T-cell (primary cell): ENCODE results near the gene MED16. TPM values are rescaled to one million over a fixed set of nuclear protein-coding genes. Genes with fewer than 3 reads are reported as not detected.
"Not testable (repeated sequence)": the region's sequence is repeated elsewhere in the genome, so short reads cannot be mapped to it uniquely, and the experiment has no call there.

Source experiments
- ATAC-seq, 4 experiments: fragments of 200-7000 bp in 3 of 4; fragments of 150-1000 bp in 1 of 4; cut with Tn5 transposase; replicated peaks in 1 of 4; 1 replicate in 3 of 4; 2 replicates in 1 of 4; pipeline ENCODE4 v1.10.0; 2021; ENCODE audit warnings: moderate library complexity in 3 of 4, mild to moderate bottlenecking in 2 of 4, moderate number of reproducible peaks in 1 of 4
- CTCF ChIA-PET, 2 donors: fragments of 300-600 bp; sonication (Branson Sonifier 250); formaldehyde crosslinking; loops; one replicate each; lab custom pipeline; 2022; ENCODE audit warnings: antibody characterized with exemption in 2 of 2; lab: Charles Lee
- POLR2A ChIA-PET, 2 donors: fragments of 300-600 bp; sonication (Branson Sonifier 250); formaldehyde crosslinking; loops; one replicate each; lab custom pipeline; 2022; ENCODE audit warnings: antibody characterized with exemption in 2 of 2; lab: Charles Lee
- DNase-seq, 35 experiments: peaks; one replicate each; pipeline versions ENCODE4 v3.0.0 to v3.0.0-alpha.2; 2013 to 2023
- H3K27ac ChIP-seq: one replicate; pipeline ENCODE4 v1.5.1; 2013; ENCODE audit warnings: low read length
- H3K27me3 ChIP-seq, 2 experiments: replicated peaks in 1 of 2; 1 replicate in 1 of 2; 2 replicates in 1 of 2; pipeline versions ENCODE4 v1.6.1 to v1.7.0; 2013; ENCODE audit warnings: low read length in 1 of 2, mixed read lengths in 1 of 2; ENCODE audit not compliant: control insufficient read depth in 2 of 2, insufficient read depth in 2 of 2; ENCODE audit errors: extremely low read depth in 1 of 2
- H3K36me3 ChIP-seq, 2 donors: 1 replicate in 1 of 2; 2 replicates in 1 of 2; pipeline versions ENCODE4 v1.6.1 to v1.7.0; 2013; ENCODE audit warnings: low read length in 1 of 2; ENCODE audit not compliant: control insufficient read depth in 2 of 2, insufficient read depth in 1 of 2; ENCODE audit errors: extremely low read depth in 1 of 2
- H3K4me1 ChIP-seq, 2 experiments: 1 replicate in 1 of 2; 2 replicates in 1 of 2; pipeline versions ENCODE4 v1.6.1 to v1.7.0; 2013; ENCODE audit warnings: low read length in 2 of 2, mixed read lengths in 1 of 2; ENCODE audit not compliant: insufficient read depth in 2 of 2, control insufficient read depth in 1 of 2; ENCODE audit errors: extremely low read depth in 1 of 2
- H3K4me3 ChIP-seq, 2 donors: 1 replicate in 1 of 2; 2 replicates in 1 of 2; pipeline versions ENCODE4 v1.5.1 to v1.7.0; 2013; ENCODE audit warnings: mild to moderate bottlenecking in 2 of 2, low read length in 1 of 2, moderate library complexity in 1 of 2; ENCODE audit not compliant: control insufficient read depth in 1 of 2; ENCODE audit errors: extremely low read depth in 1 of 2
- H3K9me3 ChIP-seq: 2 replicates; pipeline ENCODE4 v1.7.0; 2013
- H3K27ac Mint-ChIP-seq, 2 donors: one replicate each; pipeline ENCODE4 v1.8.0; 2020 to 2021; ENCODE audit warnings: mild to moderate bottlenecking in 2 of 2, mixed read lengths in 2 of 2
- H3K27me3 Mint-ChIP-seq, 2 donors: one replicate each; pipeline ENCODE4 v1.8.0; 2021 to 2022; ENCODE audit warnings: mixed read lengths in 2 of 2
- H3K36me3 Mint-ChIP-seq: one replicate; pipeline ENCODE4 v1.8.0; 2021; ENCODE audit warnings: mixed read lengths
- H3K4me1 Mint-ChIP-seq, 3 donors: one replicate each; pipeline ENCODE4 v1.8.0; 2020 to 2022; ENCODE audit warnings: mixed read lengths in 3 of 3, mild to moderate bottlenecking in 1 of 3
- H3K4me3 Mint-ChIP-seq, 3 donors: one replicate each; pipeline ENCODE4 v1.8.0; 2020 to 2022; ENCODE audit warnings: mild to moderate bottlenecking in 3 of 3, mixed read lengths in 3 of 3, moderate library complexity in 3 of 3
- H3K9me3 Mint-ChIP-seq, 3 donors: one replicate each; pipeline ENCODE4 v1.8.0; 2020 to 2022; ENCODE audit warnings: mixed read lengths in 3 of 3
- WGBS: methylation state at CpG from one replicate; pipeline ENCODE4 v1.1.5; 2013; ENCODE audit warnings: missing lambda C conversion rate; ENCODE audit not compliant: insufficient coverage; 5-methylcytosine and 5-hydroxymethylcytosine counted together
- total RNA-seq, 35 experiments: library from RNA in 6 of 35; stranded (reverse) in 6 of 35; fragments of 120-200 nt in 1 of 35; gene quantifications; one replicate each; pipeline versions ENCODE4 v1.2.1 to v1.2.4 and lab custom pipeline; 2013 to 2026

Gene MED16
- total RNA-seq, 5 donors from 2014 or later (not counting 1 experiment from before 2014, with no cell fraction given), result 55.0 to 105 (median 92.4) TPM

- not testable (repeated sequence) for H3K27me3 ChIP-seq, ATAC-seq, H3K27me3 Mint-ChIP-seq, DNase-seq, H3K9me3 Mint-ChIP-seq, H3K36me3 Mint-ChIP-seq, H3K27ac ChIP-seq, H3K9me3 ChIP-seq
- H3K4me1 Mint-ChIP-seq, result peaks cover 14 to 54% (median 21%) of the 10 kb centered on the region in 3 donors
- peaks cover 0 to 61% of the 10 kb centered on the region in 2 experiments for H3K4me1 ChIP-seq
- POLR2A ChIA-PET, result interaction anchor here in 1 of 2 donors (0.6 kb wide), 1 partner anchor 151 kb away, joined by 7 read pairs; no protein-coding TSS in a partner anchor
- peaks cover 18 to 30% of the 10 kb centered on the region in 2 donors for H3K36me3 ChIP-seq
- H3K4me3 ChIP-seq, result peak overlapping the region; percentile 64 to 71
- CTCF ChIA-PET, result interaction anchor here in 1 of 2 donors (0.6 kb wide), 1 partner anchor 11 kb away, joined by 4 read pairs; no protein-coding TSS in a partner anchor
- peak overlapping the region; percentile 46 to 69 for H3K27ac Mint-ChIP-seq
- 89% methylated on average over 37 of the region's 50 CpGs for WGBS
- H3K4me3 Mint-ChIP-seq, result peak overlapping the region; percentile 73 to 87 (median 78)
These were observed 1.4 kb downstream of the MED16 start for GRCh38 chr19:891421-892200.

GRCh38 chr19:890831-891230 is 2.2 kb downstream of the MED16 start:
- H3K4me1 ChIP-seq, result peaks cover 0 to 68% of the 10 kb centered on the region in 2 experiments
- peaks cover 16 to 36% of the 10 kb centered on the region in 2 donors for H3K36me3 ChIP-seq
- 98% methylated on average over 6 of the region's 18 CpGs for WGBS
- H3K27me3 ChIP-seq, result no peaks in the 10 kb centered on the region
- peak overlapping the region; percentile 46 to 69 for H3K27ac Mint-ChIP-seq
- DNase-seq (no peak), ATAC-seq (no peak)
- H3K27me3 Mint-ChIP-seq, result peaks cover 0 to 4% of the 10 kb centered on the region in 2 donors
- no peaks in the 10 kb centered on the region for H3K9me3 Mint-ChIP-seq
- H3K4me3 Mint-ChIP-seq, result peak overlapping the region; percentile 65 to 76 (median 70)
- H3K9me3 ChIP-seq, result no peaks in the 10 kb centered on the region
- peaks cover 14 to 48% (median 21%) of the 10 kb centered on the region in 3 donors for H3K4me1 Mint-ChIP-seq
- ChIA-PET POLR2A (interaction anchor here in 1 of 2 donors (0.6 kb wide), 1 partner anchor 152 kb away, joined by 7 read pairs; no protein-coding TSS in a partner anchor), CTCF (interaction anchor here in 1 of 2 donors (0.6 kb wide), 1 partner anchor 12 kb away, joined by 4 read pairs; no protein-coding TSS in a partner anchor)
- H3K36me3 Mint-ChIP-seq, result peaks cover 6% of the 10 kb centered on the region
- no peak overlapping the region for H3K27ac ChIP-seq
- no peak overlapping the region for H3K4me3 ChIP-seq

GRCh38 chr19:889662-890295 is 3.2 kb downstream of the MED16 start:
- ChIA-PET POLR2A (no interaction called here), CTCF (no interaction called here)
- Histone ChIP-seq H3K27ac (no peak overlapping the region), H3K9me3 (no peaks in the 10 kb centered on the region), H3K36me3 (peaks cover 27 to 45% of the 10 kb centered on the region in 2 donors), H3K4me3 (no peak overlapping the region), H3K27me3 (no peaks in the 10 kb centered on the region), H3K4me1 (peaks cover 0 to 73% of the 10 kb centered on the region in 2 experiments)
- Mint-ChIP-seq H3K4me3 (peak overlapping the region; percentile 9 to 76 (median 34)), H3K4me1 (peaks cover 14 to 48% (median 19%) of the 10 kb centered on the region in 3 donors), H3K9me3 (no peaks in the 10 kb centered on the region), H3K27ac (peak overlapping the region; percentile 15 to 28), H3K27me3 (peaks cover 0 to 4% of the 10 kb centered on the region in 2 donors), H3K36me3 (peaks cover 6% of the 10 kb centered on the region)
- no peak for ATAC-seq
- WGBS, result 98% methylated on average over 26 of the region's 26 CpGs
- DNase-seq, result no peak

GRCh38 chr19:888581-889385 is 4.2 kb downstream of the MED16 start:
- DNase-seq, result peak in 18 of 35 experiments; percentile 28 to 74 (median 48)
- H3K27me3 ChIP-seq, result no peaks in the 10 kb centered on the region
- ATAC-seq, result peak; percentile 21 to 71 (median 56)
- Mint-ChIP-seq H3K4me1 (peaks cover 9 to 43% (median 17%) of the 10 kb centered on the region in 3 donors), H3K36me3 (peaks cover 6% of the 10 kb centered on the region), H3K9me3 (no peaks in the 10 kb centered on the region), H3K27me3 (peaks cover 0 to 4% of the 10 kb centered on the region in 2 donors), H3K4me3 (peak overlapping the region; percentile 54 to 75 (median 65)), H3K27ac (peak overlapping the region; percentile 78 to 95)
- ChIA-PET CTCF (no interaction called here), POLR2A (no interaction called here)
- WGBS, result 92% methylated on average over 26 of the region's 30 CpGs
- H3K4me3 ChIP-seq, result no peak overlapping the region
- H3K36me3 ChIP-seq, result peaks cover 31 to 55% of the 10 kb centered on the region in 2 donors
- H3K27ac ChIP-seq, result no peak overlapping the region
- H3K9me3 ChIP-seq, result no peaks in the 10 kb centered on the region
- H3K4me1 ChIP-seq, result peaks cover 0 to 73% of the 10 kb centered on the region in 2 experiments

- Mint-ChIP-seq H3K27ac (peak overlapping the region; percentile 39 to 95), H3K36me3 (peaks cover 5% of the 10 kb centered on the region), H3K4me1 (peaks cover 0 to 34% (median 10%) of the 10 kb centered on the region in 3 donors), H3K27me3 (no peaks in the 10 kb centered on the region), H3K9me3 (no peaks in the 10 kb centered on the region), H3K4me3 (peak overlapping the region in 2 of 3 donors; percentile 39 to 54)
- H3K27me3 ChIP-seq, result no peaks in the 10 kb centered on the region
- no peaks in the 10 kb centered on the region for H3K9me3 ChIP-seq
- 98% methylated on average over 4 of the region's 10 CpGs for WGBS
- no peak overlapping the region for H3K27ac ChIP-seq
- H3K4me3 ChIP-seq, result no peak overlapping the region
- no peak for ATAC-seq
- peaks cover 0 to 68% of the 10 kb centered on the region in 2 experiments for H3K4me1 ChIP-seq
- CTCF ChIA-PET, result no interaction called here
- peaks cover 32 to 65% of the 10 kb centered on the region in 2 donors for H3K36me3 ChIP-seq
- POLR2A ChIA-PET, result no interaction called here
- DNase-seq, result no peak
These were observed 5.4 kb downstream of the MED16 start for GRCh38 chr19:887599-887998.
